Endothelial cell of umbilical vein (primary cell): ENCODE results near the gene HCN1. TPM values are rescaled to one million over a fixed set of nuclear protein-coding genes. Genes with fewer than 3 reads are reported as not detected.

Experiments used
- BruUV-seq: library from RNA; stranded (reverse); fragments of 400-500 nt; replicated peaks from 2 replicates; lab custom pipeline; 2021; lab: Mats Ljungman, UMichigan
- CTCF ChIA-PET: fragments of 300-600, 350-600 bp; sonication (Branson Sonifier 250); formaldehyde crosslinking; loops from one replicate; lab custom pipeline; 2021; ENCODE audit warnings: antibody characterized with exemption, inconsistent platforms; lab: Charles Lee
- POLR2A ChIA-PET: fragments of 300-600, 350-600 bp; sonication (Branson Sonifier 250); formaldehyde crosslinking; loops from one replicate; lab custom pipeline; 2021; ENCODE audit warnings: antibody characterized with exemption, inconsistent platforms; lab: Charles Lee
- DNase-seq: peaks from one replicate; pipeline ENCODE4 v3.0.0-alpha.2; 2011; ENCODE audit warnings: low read depth, low spot score
- FAIRE-seq: peaks from 2 replicates; lab custom pipeline; 2011; peaks lifted over from hg19 to GRCh38; lab: Jason Lieb, UNC
- H2AFZ ChIP-seq: 2 replicates; pipeline ENCODE4 v1.6.0; 2012; ENCODE audit warnings: low read depth, low read length, control low read depth, inconsistent platforms
- H3K27ac ChIP-seq: 2 replicates; pipeline ENCODE4 v1.5.1; 2011; ENCODE audit warnings: low read depth, mild to moderate bottlenecking, control low read depth, low read length, moderate library complexity; ENCODE audit not compliant: insufficient read depth
- H3K27me3 ChIP-seq, 2 experiments: 2 replicates each; pipeline versions ENCODE4 v1.6.0 to v1.6.1; 2011; ENCODE audit warnings: low read length in 2 of 2, mixed read lengths in 1 of 2; ENCODE audit not compliant: control insufficient read depth in 2 of 2, insufficient read depth in 2 of 2
- H3K36me3 ChIP-seq, 2 experiments: 2 replicates in 1 of 2; 3 replicates in 1 of 2; pipeline ENCODE4 v1.5.1; 2011; ENCODE audit warnings: low read length in 2 of 2, mild to moderate bottlenecking in 1 of 2, moderate library complexity in 1 of 2; ENCODE audit not compliant: control insufficient read depth in 2 of 2, insufficient read depth in 2 of 2; ENCODE audit errors: extremely low read depth in 1 of 2
- H3K4me1 ChIP-seq: 3 replicates; pipeline ENCODE4 v1.5.1; 2011; ENCODE audit warnings: mild to moderate bottlenecking, low read length; ENCODE audit not compliant: control insufficient read depth, insufficient read depth; ENCODE audit errors: extremely low read depth
- H3K4me2 ChIP-seq: 2 replicates; pipeline ENCODE4 v1.6.1; 2011; ENCODE audit warnings: low read length, control low read depth, mixed read lengths; ENCODE audit not compliant: insufficient read depth
- H3K4me3 ChIP-seq, 3 experiments: fragments of 200-600 bp in 1 of 3; sonication (generic), shearing (Covaris generic) in 1 of 3; replicated peaks in 1 of 3; 2 replicates each; pipeline ENCODE4 v1.5.1; 2011 to 2016; ENCODE audit warnings: control low read depth in 3 of 3, low read length in 3 of 3, mild to moderate bottlenecking in 2 of 3, inconsistent platforms in 1 of 3, low read depth in 1 of 3, moderate library complexity in 1 of 3; ENCODE audit not compliant: insufficient read depth in 1 of 3
- H3K79me2 ChIP-seq: 2 replicates; pipeline ENCODE4 v1.6.0; 2012; ENCODE audit warnings: low read length, inconsistent platforms; ENCODE audit not compliant: control insufficient read depth, insufficient read depth
- H3K9ac ChIP-seq: replicated peaks from 2 replicates; pipeline ENCODE3; 2011; ENCODE audit warnings: low read length, control low read depth; ENCODE audit not compliant: insufficient read depth; ENCODE audit errors: extremely low read depth
- H3K9me1 ChIP-seq: replicated peaks from 3 replicates; pipeline ENCODE4 v1.6.0; 2011; ENCODE audit warnings: mild to moderate bottlenecking, low read length; ENCODE audit not compliant: control insufficient read depth, insufficient read depth; ENCODE audit errors: extremely low read depth
- H3K9me3 ChIP-seq: replicated peaks from 2 replicates; pipeline ENCODE4 v1.5.1; 2012; ENCODE audit warnings: low read length, inconsistent platforms; ENCODE audit not compliant: control insufficient read depth, insufficient read depth
- H4K20me1 ChIP-seq: replicated peaks from 2 replicates; pipeline ENCODE3; 2011; ENCODE audit warnings: mild to moderate bottlenecking, low read length; ENCODE audit not compliant: control insufficient read depth, insufficient read depth; ENCODE audit errors: extremely low read depth
- EZH2 ChIP-seq: IDR thresholded peaks from 2 replicates; pipeline ENCODE4 v1.6.1; 2012; ENCODE audit warnings: borderline replicate concordance, low read depth, mild to moderate bottlenecking, moderate library complexity, low read length, inconsistent platforms; ENCODE audit not compliant: severe bottlenecking
- FOS ChIP-seq: IDR thresholded peaks from 2 replicates; pipeline ENCODE4 v1.6.1; 2011; ENCODE audit warnings: mild to moderate bottlenecking, low read length, moderate library complexity, borderline replicate concordance; ENCODE audit not compliant: insufficient read depth
- GATA2 ChIP-seq: IDR thresholded peaks from 2 replicates; pipeline ENCODE4 v1.7.0; 2011; ENCODE audit warnings: low read depth, mild to moderate bottlenecking, moderate library complexity, mixed read lengths, low read length; ENCODE audit not compliant: insufficient read length, insufficient read depth
- JUN ChIP-seq: IDR thresholded peaks from 2 replicates; pipeline ENCODE4 v1.6.1; 2011; ENCODE audit warnings: borderline replicate concordance, low read depth; ENCODE audit not compliant: insufficient read length, insufficient read depth
- MYC ChIP-seq: IDR thresholded peaks from one replicate; pipeline ENCODE4 v1.6.1; 2011; ENCODE audit warnings: mild to moderate bottlenecking, low read depth, low read length
- POLR2A ChIP-seq: IDR thresholded peaks from 2 replicates; pipeline ENCODE4 v1.6.1; 2012; ENCODE audit warnings: low read depth, mild to moderate bottlenecking, control low read depth, low read length
- POLR2AphosphoS5 ChIP-seq: IDR thresholded peaks from 2 replicates; pipeline ENCODE4 v1.6.1; 2012; ENCODE audit warnings: low read depth, mild to moderate bottlenecking, control low read depth, low read length, moderate library complexity; ENCODE audit not compliant: insufficient read depth
- dilution Hi-C: fragments of 300-500 bp; cut with MboI; formaldehyde crosslinking; loops from one replicate; pipeline ENCODE4 v1.15.0; 2019; ENCODE audit warnings: low sequenced_read_pairs; ENCODE audit not compliant: extremely low pct_ligation_motif_present
- intact Hi-C: fragments of 100-400 bp; cut with micrococcal nuclease; formaldehyde crosslinking; loops from one replicate; pipeline ENCODE4 v1.10.0; 2022
- polyA plus RNA-seq, 4 experiments: library from polyadenylated mRNA; depleted of rRNA in 3 of 4; stranded (reverse) in 3 of 4; unstranded in 1 of 4; fragments of >200 nt; gene quantifications; 2 replicates each; pipeline versions ENCODE4 v1.2.1 to v1.2.3, GENCODE V29; 2011 to 2012; ENCODE audit warnings: missing spikeins in 1 of 4
- total RNA-seq: library from RNA; stranded (reverse); gene quantifications from 2 replicates; pipeline ENCODE4 v1.2.3, GENCODE V29; 2021
- TF ChIP-seq, protein P1 (sequence below), 2 donors: IDR thresholded peaks; 1 replicate in 1 of 2; 2 replicates in 1 of 2; pipeline ENCODE4 v1.5.1; 2011; ENCODE audit warnings: low read length in 2 of 2, mild to moderate bottlenecking in 2 of 2, moderate library complexity in 2 of 2, control low read depth in 1 of 2, inconsistent platforms in 1 of 2, low read depth in 1 of 2; ENCODE audit not compliant: insufficient read depth in 1 of 2; ENCODE audit errors: extremely low read depth in 1 of 2
- TF ChIP-seq, protein P2 (sequence below): IDR thresholded peaks from 2 replicates; pipeline ENCODE4 v1.6.1; 2011; ENCODE audit not compliant: insufficient read depth, insufficient read length

HCN1 gene
- total and polyA plus RNA-seq, 2 donors (not counting 3 experiments of a cell fraction or from before 2014, with no cell fraction given), result not detected

DNA sequence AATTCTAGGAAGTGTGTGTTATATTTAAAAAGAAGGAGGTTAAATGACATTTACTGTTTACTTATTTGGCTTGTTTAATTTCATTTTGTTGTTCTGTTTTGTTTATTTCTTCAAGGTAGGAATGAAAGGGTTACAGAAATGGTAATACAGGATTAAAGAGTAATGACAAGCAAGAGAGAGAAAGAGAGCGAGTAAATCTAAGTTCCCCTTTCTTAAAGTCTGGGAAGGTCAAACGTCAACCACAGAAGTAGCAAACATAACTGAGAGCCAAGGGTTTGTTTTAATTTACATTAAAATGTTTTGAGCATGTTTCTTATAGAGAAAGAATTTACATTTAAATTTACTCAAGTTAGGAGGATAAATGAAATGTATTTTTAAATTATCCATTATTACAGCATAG lies 18.7 kb downstream of the HCN1 start:
- Histone ChIP-seq H4K20me1 (no peaks in the 10 kb centered on the region), H3K4me3 (no peak overlapping the region), H3K9me3 (peaks cover 2% of the 10 kb centered on the region), H3K4me2 (no peak overlapping the region), H2AFZ (no peak overlapping the region), H3K4me1 (no peaks in the 10 kb centered on the region), H3K9ac (no peak overlapping the region), H3K36me3 (no peaks in the 10 kb centered on the region), H3K27ac (no peak overlapping the region), H3K27me3 (no peaks in the 10 kb centered on the region), H3K9me1 (no peaks in the 10 kb centered on the region), H3K79me2 (no peaks in the 10 kb centered on the region)
- dilution Hi-C loops, result no loop called here
- FAIRE-seq, result no peak
- BruUV-seq, result no TSS peak
- no peak for TF ChIP-seq JUN
- no peak for TF ChIP-seq EZH2
- no peak for TF ChIP-seq GATA2
- TF ChIP-seq FOS, result no peak
- no peak for TF ChIP-seq POLR2AphosphoS5
- no peak for TF ChIP-seq POLR2A
- TF ChIP-seq, protein P1, sequence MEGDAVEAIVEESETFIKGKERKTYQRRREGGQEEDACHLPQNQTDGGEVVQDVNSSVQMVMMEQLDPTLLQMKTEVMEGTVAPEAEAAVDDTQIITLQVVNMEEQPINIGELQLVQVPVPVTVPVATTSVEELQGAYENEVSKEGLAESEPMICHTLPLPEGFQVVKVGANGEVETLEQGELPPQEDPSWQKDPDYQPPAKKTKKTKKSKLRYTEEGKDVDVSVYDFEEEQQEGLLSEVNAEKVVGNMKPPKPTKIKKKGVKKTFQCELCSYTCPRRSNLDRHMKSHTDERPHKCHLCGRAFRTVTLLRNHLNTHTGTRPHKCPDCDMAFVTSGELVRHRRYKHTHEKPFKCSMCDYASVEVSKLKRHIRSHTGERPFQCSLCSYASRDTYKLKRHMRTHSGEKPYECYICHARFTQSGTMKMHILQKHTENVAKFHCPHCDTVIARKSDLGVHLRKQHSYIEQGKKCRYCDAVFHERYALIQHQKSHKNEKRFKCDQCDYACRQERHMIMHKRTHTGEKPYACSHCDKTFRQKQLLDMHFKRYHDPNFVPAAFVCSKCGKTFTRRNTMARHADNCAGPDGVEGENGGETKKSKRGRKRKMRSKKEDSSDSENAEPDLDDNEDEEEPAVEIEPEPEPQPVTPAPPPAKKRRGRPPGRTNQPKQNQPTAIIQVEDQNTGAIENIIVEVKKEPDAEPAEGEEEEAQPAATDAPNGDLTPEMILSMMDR (IDR thresholded peaks at IDR 0.05; ENCODE audit: extremely low read depth in 1 of 2, insufficient read depth in 1 of 2, low read depth in 1 of 2, low read length in 2 of 2), result no peak
- TF ChIP-seq, protein P2, sequence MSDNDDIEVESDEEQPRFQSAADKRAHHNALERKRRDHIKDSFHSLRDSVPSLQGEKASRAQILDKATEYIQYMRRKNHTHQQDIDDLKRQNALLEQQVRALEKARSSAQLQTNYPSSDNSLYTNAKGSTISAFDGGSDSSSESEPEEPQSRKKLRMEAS, result no peak
- TF ChIP-seq MYC, result no peak
- no peak for DNase-seq
- ChIA-PET CTCF (no interaction called here), POLR2A (no interaction called here)
- intact Hi-C loops, result no loop called here
